Ovary (tissue), 3 donors: ENCODE data around the gene SPATA33.

Experiments
- POLR2A ChIP-seq: fragments of 450-650 bp; IDR thresholded peaks from one replicate; pipeline ENCODE4 v1.6.1; 2017; ENCODE audit warnings: antibody characterized with exemption, mild to moderate bottlenecking, moderate library complexity
- TF ChIP-seq, protein P1 (sequence below), 3 donors: fragments of 450-650 bp in 2 of 3; fragments of 200-600 bp in 1 of 3; IDR thresholded peaks; one replicate each; pipeline versions ENCODE4 v1.5.1 to v1.8.0; 2016 to 2022; ENCODE audit warnings: antibody characterized with exemption in 3 of 3, mild to moderate bottlenecking in 1 of 3
- donor health status: DM: no; HTN: no; CAD: no.

DNA sequence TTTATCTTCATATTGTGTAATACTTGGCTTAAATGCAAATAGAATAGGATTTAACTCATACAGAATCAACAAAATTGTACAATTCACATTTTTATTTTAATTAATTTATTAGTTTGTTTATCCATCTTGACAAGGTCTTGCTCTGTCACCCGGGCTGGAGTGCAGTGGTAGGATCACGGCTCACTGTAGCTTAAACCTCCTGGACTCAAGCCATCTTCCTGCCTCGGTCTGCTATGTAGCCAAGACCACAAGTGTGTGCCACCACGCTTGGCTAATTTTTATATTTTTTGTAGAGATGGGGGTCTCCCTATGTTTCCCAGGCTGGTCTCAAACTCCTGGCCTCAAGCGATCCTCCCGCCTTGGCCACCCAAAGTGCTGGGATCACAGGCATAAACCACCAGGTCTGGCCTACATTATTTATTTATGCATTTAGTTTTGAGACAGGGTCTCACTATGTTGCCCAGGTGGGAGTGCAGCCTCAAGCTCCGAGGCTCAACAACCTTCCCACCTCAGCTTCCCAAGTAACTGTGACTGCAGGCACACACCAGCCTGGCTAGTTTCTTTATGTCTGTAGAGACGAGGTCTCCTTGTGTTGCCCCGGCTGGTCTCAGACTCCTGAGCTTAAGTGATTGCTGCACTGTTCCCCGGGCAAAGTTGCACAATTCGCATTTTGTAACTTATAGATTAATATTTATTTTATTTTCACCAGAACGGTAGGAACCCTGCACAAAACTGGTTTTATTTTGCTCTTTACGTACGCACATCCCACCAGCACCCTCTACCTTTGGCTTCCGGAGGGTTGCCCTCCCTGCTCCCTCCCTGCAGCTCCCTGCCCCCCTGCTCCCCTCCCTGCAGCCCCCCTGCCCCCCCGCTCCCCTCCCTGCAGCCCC lies 39.3 kb upstream of the SPATA33 start:
- TF ChIP-seq, protein P1, sequence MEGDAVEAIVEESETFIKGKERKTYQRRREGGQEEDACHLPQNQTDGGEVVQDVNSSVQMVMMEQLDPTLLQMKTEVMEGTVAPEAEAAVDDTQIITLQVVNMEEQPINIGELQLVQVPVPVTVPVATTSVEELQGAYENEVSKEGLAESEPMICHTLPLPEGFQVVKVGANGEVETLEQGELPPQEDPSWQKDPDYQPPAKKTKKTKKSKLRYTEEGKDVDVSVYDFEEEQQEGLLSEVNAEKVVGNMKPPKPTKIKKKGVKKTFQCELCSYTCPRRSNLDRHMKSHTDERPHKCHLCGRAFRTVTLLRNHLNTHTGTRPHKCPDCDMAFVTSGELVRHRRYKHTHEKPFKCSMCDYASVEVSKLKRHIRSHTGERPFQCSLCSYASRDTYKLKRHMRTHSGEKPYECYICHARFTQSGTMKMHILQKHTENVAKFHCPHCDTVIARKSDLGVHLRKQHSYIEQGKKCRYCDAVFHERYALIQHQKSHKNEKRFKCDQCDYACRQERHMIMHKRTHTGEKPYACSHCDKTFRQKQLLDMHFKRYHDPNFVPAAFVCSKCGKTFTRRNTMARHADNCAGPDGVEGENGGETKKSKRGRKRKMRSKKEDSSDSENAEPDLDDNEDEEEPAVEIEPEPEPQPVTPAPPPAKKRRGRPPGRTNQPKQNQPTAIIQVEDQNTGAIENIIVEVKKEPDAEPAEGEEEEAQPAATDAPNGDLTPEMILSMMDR (IDR thresholded peaks at IDR 0.05): no peak
- no peak for TF ChIP-seq POLR2A
